Panc1 (cell line): ENCODE data around the gene BTK. TPM values are rescaled to one million over a fixed set of nuclear protein-coding genes. Genes with fewer than 3 reads are reported as not detected.

Experiments used
- ATAC-seq: fragments of 200-7000 bp; cut with Tn5 transposase; 2 replicates; pipeline ENCODE4 v1.9.1; 2020; ENCODE audit warnings: mild to moderate bottlenecking, moderate library complexity
- BruUV-seq: library from RNA; stranded (reverse); fragments of 400-500 nt; replicated peaks from 2 replicates; lab custom pipeline; 2021; lab: Mats Ljungman, UMichigan
- CTCF ChIA-PET: fragments of 300-600 bp; sonication (Branson Sonifier 250); formaldehyde crosslinking; loops from one replicate; lab custom pipeline; 2022; ENCODE audit warnings: antibody characterized with exemption; lab: Charles Lee
- POLR2A ChIA-PET: fragments of 300-600 bp; sonication (Branson Sonifier 250); formaldehyde crosslinking; loops from one replicate; lab custom pipeline; 2022; ENCODE audit warnings: antibody characterized with exemption; lab: Charles Lee
- DNase-seq: peaks from one replicate; pipeline ENCODE4 v3.0.0-alpha.2; 2010; ENCODE audit warnings: low read depth, low spot score
- H3K27ac ChIP-seq: 2 replicates; pipeline ENCODE4 v1.5.1; 2011; ENCODE audit warnings: mild to moderate bottlenecking, low read length, inconsistent platforms
- H3K27me3 ChIP-seq: fragments of 200-500 bp; sonication (Bioruptor generic); 2 replicates; pipeline ENCODE4 v1.6.0; 2014; ENCODE audit warnings: low read length, inconsistent platforms; ENCODE audit not compliant: control insufficient read depth, insufficient read depth
- H3K36me3 ChIP-seq: fragments of 200-500 bp; sonication (Bioruptor generic); 2 replicates; pipeline ENCODE4 v1.5.1; 2014; ENCODE audit warnings: inconsistent platforms, mild to moderate bottlenecking, low read length, moderate library complexity; ENCODE audit not compliant: control insufficient read depth, insufficient read depth
- H3K4me1 ChIP-seq: 2 replicates; pipeline ENCODE4 v1.5.1; 2011; ENCODE audit warnings: inconsistent platforms, mild to moderate bottlenecking, low read length, moderate library complexity; ENCODE audit not compliant: control insufficient read depth, insufficient read depth
- H3K4me3 ChIP-seq, 2 experiments: 2 replicates each; pipeline ENCODE4 v1.5.1; 2011 to 2012; ENCODE audit warnings: low read depth in 2 of 2, low read length in 2 of 2, mild to moderate bottlenecking in 2 of 2, inconsistent platforms in 1 of 2, moderate library complexity in 1 of 2
- H3K9me3 ChIP-seq: fragments of 200-500 bp; sonication (Bioruptor generic); 2 replicates; pipeline ENCODE4 v1.5.1; 2014; ENCODE audit warnings: low read depth, mild to moderate bottlenecking, inconsistent platforms, low read length, moderate library complexity; ENCODE audit not compliant: control insufficient read depth, insufficient read depth
- POLR2AphosphoS5 ChIP-seq: IDR thresholded peaks from 2 replicates; pipeline ENCODE4 v1.6.1; 2012; ENCODE audit warnings: mild to moderate bottlenecking, low read depth, low read length, moderate library complexity
- SIN3A ChIP-seq: IDR thresholded peaks from 2 replicates; pipeline ENCODE4 v1.6.1; 2012; ENCODE audit warnings: low read depth, mild to moderate bottlenecking, low read length, moderate library complexity, borderline replicate concordance; ENCODE audit not compliant: insufficient read depth
- TCF7L2 ChIP-seq: IDR thresholded peaks from 2 replicates; pipeline ENCODE4 v1.6.1; 2011; ENCODE audit warnings: mild to moderate bottlenecking, low read depth, low read length, inconsistent platforms
- in situ Hi-C: cut with HindIII; loops from 2 replicates; pipeline ENCODE4 v1.10.0; 2016; ENCODE audit warnings: low sequenced_read_pairs, low pct_unique_long_range_greater_than_20kb
- intact Hi-C: fragments of 100-400 bp; cut with micrococcal nuclease; formaldehyde crosslinking; loops from one replicate; pipeline ENCODE4 v1.10.0; 2022; ENCODE audit not compliant: unreplicated experiment
- total RNA-seq: library from RNA; stranded (reverse); gene quantifications from one replicate; pipeline ENCODE4 v1.2.1, GENCODE V29; 2021; ENCODE audit not compliant: unreplicated experiment
- TF ChIP-seq, protein P1 (sequence below): fragments of 450-650 bp; IDR thresholded peaks from 2 replicates; pipeline ENCODE4 v1.5.1; 2017; ENCODE audit warnings: mild to moderate bottlenecking
- TF ChIP-seq, protein P2 (sequence below), 2 experiments: IDR thresholded peaks; 2 replicates each; pipeline ENCODE4 v1.6.1; 2011 to 2012; ENCODE audit warnings: low read depth in 2 of 2, control low read depth in 1 of 2, low read length in 1 of 2, mild to moderate bottlenecking in 1 of 2, moderate library complexity in 1 of 2; ENCODE audit not compliant: insufficient read depth in 1 of 2

Gene BTK
- total RNA-seq, 1 experiment from 2014 or later, result not detected

DNA sequence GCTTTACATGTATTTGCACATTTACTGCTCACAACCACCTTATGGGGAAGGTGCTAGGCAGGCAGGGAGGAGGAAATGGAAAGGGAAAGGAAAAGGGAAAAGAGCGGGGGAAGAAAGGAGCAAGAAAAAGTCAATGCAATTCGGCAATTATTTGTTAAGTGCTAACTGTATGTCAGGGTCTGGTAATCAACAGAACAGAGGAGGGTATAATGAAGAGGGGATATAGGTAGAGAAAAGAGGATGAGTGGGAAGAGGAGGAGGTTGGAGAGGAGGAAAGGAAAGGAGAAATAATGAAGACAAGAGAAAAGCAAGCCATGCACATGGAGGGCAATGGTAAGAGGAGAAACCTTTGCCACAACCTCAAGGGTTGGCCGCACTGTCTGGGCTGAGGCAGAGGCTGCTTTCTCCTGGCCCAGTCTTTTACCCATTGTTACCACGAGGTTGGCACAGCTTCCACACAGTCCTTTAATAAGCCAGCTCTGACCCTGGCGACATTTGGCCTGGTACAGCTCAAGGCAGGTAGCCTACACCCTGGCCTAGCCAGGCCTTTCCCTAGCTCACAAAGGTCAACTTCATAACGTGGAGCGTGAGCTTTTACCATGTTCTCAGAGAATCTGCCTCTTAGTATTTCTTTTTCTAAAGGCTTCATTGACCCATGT, 836 bp downstream of the BTK start:
- TF ChIP-seq TCF7L2 (no peak), POLR2AphosphoS5 (no peak), SIN3A (no peak)
- TF ChIP-seq, protein P1, sequence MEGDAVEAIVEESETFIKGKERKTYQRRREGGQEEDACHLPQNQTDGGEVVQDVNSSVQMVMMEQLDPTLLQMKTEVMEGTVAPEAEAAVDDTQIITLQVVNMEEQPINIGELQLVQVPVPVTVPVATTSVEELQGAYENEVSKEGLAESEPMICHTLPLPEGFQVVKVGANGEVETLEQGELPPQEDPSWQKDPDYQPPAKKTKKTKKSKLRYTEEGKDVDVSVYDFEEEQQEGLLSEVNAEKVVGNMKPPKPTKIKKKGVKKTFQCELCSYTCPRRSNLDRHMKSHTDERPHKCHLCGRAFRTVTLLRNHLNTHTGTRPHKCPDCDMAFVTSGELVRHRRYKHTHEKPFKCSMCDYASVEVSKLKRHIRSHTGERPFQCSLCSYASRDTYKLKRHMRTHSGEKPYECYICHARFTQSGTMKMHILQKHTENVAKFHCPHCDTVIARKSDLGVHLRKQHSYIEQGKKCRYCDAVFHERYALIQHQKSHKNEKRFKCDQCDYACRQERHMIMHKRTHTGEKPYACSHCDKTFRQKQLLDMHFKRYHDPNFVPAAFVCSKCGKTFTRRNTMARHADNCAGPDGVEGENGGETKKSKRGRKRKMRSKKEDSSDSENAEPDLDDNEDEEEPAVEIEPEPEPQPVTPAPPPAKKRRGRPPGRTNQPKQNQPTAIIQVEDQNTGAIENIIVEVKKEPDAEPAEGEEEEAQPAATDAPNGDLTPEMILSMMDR, result no peak
- TF ChIP-seq, protein P2, sequence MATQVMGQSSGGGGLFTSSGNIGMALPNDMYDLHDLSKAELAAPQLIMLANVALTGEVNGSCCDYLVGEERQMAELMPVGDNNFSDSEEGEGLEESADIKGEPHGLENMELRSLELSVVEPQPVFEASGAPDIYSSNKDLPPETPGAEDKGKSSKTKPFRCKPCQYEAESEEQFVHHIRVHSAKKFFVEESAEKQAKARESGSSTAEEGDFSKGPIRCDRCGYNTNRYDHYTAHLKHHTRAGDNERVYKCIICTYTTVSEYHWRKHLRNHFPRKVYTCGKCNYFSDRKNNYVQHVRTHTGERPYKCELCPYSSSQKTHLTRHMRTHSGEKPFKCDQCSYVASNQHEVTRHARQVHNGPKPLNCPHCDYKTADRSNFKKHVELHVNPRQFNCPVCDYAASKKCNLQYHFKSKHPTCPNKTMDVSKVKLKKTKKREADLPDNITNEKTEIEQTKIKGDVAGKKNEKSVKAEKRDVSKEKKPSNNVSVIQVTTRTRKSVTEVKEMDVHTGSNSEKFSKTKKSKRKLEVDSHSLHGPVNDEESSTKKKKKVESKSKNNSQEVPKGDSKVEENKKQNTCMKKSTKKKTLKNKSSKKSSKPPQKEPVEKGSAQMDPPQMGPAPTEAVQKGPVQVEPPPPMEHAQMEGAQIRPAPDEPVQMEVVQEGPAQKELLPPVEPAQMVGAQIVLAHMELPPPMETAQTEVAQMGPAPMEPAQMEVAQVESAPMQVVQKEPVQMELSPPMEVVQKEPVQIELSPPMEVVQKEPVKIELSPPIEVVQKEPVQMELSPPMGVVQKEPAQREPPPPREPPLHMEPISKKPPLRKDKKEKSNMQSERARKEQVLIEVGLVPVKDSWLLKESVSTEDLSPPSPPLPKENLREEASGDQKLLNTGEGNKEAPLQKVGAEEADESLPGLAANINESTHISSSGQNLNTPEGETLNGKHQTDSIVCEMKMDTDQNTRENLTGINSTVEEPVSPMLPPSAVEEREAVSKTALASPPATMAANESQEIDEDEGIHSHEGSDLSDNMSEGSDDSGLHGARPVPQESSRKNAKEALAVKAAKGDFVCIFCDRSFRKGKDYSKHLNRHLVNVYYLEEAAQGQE (IDR thresholded peaks at IDR 0.05; ENCODE audit: insufficient read depth in 1 of 2, low read depth in 2 of 2, low read length in 1 of 2), result no peak
- Histone ChIP-seq H3K4me3 (no peak overlapping the region), H3K9me3 (no peaks in the 10 kb centered on the region), H3K27me3 (no peaks in the 10 kb centered on the region), H3K36me3 (no peaks in the 10 kb centered on the region), H3K27ac (no peak overlapping the region), H3K4me1 (no peaks in the 10 kb centered on the region)
- ChIA-PET POLR2A (no interaction called here), CTCF (no interaction called here)
- in situ Hi-C loops, result no loop called here
- intact Hi-C loops, result no loop called here
- ATAC-seq (no peak), DNase-seq (no peak)
- no TSS peak for BruUV-seq

DNA sequence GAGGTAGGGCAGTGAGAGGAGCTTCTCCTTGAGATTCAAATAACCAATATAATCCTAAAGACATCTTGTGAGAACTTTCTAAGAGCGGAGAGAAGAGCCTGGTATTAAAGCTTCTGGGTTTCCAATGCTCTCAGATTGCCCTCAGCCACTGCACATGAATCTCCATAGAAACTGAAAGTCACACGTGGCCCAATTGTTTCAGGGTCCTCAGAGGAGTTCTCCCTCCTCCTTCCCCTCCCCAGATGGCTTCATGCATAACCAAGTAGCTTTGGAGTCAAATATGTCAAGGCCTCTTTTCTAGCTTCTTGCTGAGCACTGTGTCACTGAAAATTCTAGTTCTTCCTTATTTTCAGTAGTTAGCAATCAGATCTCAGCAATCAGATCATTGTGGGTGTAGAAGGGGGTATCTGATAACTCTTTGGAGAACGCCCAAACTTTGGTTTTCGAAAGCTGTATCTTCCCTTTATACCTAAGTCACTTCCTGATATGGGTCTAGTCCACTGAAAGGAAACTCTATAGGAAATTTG, 2.2 kb downstream of the BTK start:
- no peak overlapping the region for H3K27ac ChIP-seq
- no peaks in the 10 kb centered on the region for H3K9me3 ChIP-seq
- no peaks in the 10 kb centered on the region for H3K36me3 ChIP-seq
- DNase-seq (no peak), ATAC-seq (no peak)
- no peaks in the 10 kb centered on the region for H3K4me1 ChIP-seq
- H3K27me3 ChIP-seq, result no peaks in the 10 kb centered on the region; the same call in 1 of the 2 replicates
- POLR2A ChIA-PET, result no interaction called here
- in situ Hi-C loops, result no loop called here
- H3K4me3 ChIP-seq, result no peak overlapping the region
- intact Hi-C loops, result no loop called here
- TF ChIP-seq SIN3A (no peak), TCF7L2 (no peak), POLR2AphosphoS5 (no peak)
- TF ChIP-seq, protein P1, result no peak
- TF ChIP-seq, protein P2 (IDR thresholded peaks at IDR 0.05; ENCODE audit: insufficient read depth in 1 of 2, low read depth in 2 of 2, low read length in 1 of 2), result no peak
- CTCF ChIA-PET, result no interaction called here
- BruUV-seq, result no TSS peak
